ENCODE results near the gene PACS2.
A peak's percentile ranks its signal among the peaks of the same experiment; 100 is the strongest.
"Not testable (repeated sequence)": the region's sequence is repeated elsewhere in the genome, so short reads cannot be mapped to it uniquely, and the experiment has no call there.

The PACS2 gene

DNA sequence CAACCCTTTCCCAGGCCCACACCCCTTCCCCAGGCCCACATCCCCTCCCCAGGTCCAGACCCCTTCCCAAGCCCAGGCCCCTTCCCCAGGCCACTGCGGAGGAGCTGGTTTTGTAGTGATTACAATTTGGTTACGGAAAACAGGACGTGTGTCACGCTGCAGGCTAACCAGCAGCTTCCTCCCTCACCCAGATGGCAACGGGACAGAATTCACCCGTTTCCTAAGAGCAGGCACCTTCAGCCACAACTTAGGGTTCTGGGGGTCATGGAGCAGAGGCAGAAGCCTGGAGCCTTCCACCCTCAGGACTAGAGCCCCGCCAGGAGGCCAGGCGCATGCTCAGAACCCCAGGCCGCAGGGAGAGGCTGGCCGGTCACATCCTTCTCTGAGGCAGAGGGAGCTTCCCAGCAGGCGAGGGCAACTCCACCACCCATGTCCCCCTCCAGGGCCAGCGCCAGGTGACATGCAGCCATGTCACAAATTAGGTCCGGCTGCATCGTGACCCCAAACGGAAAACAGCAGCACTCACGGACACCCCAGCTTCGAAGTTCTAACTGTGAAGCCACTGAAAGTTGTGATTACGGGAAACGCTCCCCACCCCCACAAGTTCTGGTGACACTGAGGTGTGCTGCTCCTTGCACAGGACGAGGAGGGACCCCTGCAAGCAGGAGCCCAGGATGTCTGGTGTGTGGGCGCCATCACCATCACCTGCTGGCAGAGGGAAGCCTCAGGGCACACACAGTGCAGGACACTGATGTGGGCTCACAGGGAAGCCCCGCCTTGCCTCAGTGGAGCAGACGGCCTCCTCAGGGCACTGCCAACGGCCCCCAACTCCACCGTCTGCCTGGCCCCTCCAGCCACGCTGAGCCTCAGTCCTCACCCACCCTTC is 21.5 kb upstream of the PACS2 start:
- Histone ChIP-seq H3K27me3 (replicated peaks) (no peaks in the 10 kb centered on the region), H3K36me3 (replicated peaks) (no peaks in the 10 kb centered on the region), H3K27ac (no peak overlapping the region), H3K4me3 (ENCODE audit: low read depth, low read length) (no peak overlapping the region)
- in situ Hi-C loops (cut with HindIII; ENCODE audit: low pct_ligation_motif_present, low sequenced_read_pairs), result no loop called here
- TF ChIP-seq, protein P1, sequence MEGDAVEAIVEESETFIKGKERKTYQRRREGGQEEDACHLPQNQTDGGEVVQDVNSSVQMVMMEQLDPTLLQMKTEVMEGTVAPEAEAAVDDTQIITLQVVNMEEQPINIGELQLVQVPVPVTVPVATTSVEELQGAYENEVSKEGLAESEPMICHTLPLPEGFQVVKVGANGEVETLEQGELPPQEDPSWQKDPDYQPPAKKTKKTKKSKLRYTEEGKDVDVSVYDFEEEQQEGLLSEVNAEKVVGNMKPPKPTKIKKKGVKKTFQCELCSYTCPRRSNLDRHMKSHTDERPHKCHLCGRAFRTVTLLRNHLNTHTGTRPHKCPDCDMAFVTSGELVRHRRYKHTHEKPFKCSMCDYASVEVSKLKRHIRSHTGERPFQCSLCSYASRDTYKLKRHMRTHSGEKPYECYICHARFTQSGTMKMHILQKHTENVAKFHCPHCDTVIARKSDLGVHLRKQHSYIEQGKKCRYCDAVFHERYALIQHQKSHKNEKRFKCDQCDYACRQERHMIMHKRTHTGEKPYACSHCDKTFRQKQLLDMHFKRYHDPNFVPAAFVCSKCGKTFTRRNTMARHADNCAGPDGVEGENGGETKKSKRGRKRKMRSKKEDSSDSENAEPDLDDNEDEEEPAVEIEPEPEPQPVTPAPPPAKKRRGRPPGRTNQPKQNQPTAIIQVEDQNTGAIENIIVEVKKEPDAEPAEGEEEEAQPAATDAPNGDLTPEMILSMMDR (IDR thresholded peaks at IDR 0.05; ENCODE audit: low read depth, low read length, missing control alignments), result no peak
- DNase-seq, result no peak

DNA sequence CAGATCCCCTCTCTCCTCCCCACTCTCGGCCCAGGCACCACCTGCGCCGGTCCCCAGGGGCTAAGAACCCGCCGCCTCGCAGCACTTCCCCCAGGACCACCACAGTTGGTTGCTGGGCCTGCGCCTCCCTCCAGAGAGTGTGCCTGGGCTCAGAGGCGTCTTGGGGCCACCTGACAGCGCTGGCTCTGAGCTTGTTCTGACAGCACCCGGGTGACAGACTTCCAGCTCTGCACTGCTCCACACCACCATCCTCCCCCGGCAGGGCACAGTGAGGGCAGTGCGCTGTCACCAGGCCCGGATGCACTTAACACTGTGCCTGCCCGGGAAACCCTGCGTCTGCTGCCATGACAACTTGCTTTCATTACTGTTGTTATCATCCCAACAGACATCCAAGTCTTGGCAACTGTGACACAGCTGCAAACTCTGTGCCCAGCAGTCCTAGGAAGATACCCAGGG is 20.4 kb upstream of the PACS2 start:
- Histone ChIP-seq H3K27ac (no peak overlapping the region), H3K27me3 (replicated peaks) (no peaks in the 10 kb centered on the region), H3K4me3 (ENCODE audit: low read depth, low read length) (no peak overlapping the region), H3K36me3 (replicated peaks) (no peaks in the 10 kb centered on the region)
- in situ Hi-C loops (cut with HindIII; ENCODE audit: low pct_ligation_motif_present, low sequenced_read_pairs), result no loop called here
- TF ChIP-seq, protein P1 (IDR thresholded peaks at IDR 0.05; ENCODE audit: low read depth, low read length, missing control alignments), result no peak
- peak; percentile 55 for DNase-seq

DNA sequence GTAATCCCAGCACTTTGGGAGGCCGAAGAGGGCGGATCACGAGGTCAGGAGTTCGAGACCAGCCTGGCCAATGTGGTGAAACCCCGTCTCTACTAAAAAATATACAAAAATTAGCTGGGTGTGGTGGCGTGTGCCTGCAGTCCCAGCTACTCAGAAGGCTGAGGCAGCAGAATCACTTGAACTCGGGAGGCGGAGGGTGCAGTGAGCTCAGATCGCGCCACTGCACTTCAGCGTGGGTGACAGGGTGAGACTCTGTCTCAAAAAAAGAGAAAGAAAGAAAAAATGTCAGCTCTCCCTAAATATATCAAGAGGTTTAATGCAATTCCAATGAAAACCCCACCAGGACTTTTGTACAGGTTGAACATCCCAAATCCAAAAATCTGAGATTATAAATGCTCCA is 17.2 kb upstream of the PACS2 start:
- H3K36me3 ChIP-seq (replicated peaks); H3K27me3 ChIP-seq (replicated peaks); H3K4me3 ChIP-seq (ENCODE audit: low read depth, low read length); H3K27ac ChIP-seq; DNase-seq; in situ Hi-C loops (cut with HindIII; ENCODE audit: low pct_ligation_motif_present, low sequenced_read_pairs): not testable (repeated sequence)

DNA sequence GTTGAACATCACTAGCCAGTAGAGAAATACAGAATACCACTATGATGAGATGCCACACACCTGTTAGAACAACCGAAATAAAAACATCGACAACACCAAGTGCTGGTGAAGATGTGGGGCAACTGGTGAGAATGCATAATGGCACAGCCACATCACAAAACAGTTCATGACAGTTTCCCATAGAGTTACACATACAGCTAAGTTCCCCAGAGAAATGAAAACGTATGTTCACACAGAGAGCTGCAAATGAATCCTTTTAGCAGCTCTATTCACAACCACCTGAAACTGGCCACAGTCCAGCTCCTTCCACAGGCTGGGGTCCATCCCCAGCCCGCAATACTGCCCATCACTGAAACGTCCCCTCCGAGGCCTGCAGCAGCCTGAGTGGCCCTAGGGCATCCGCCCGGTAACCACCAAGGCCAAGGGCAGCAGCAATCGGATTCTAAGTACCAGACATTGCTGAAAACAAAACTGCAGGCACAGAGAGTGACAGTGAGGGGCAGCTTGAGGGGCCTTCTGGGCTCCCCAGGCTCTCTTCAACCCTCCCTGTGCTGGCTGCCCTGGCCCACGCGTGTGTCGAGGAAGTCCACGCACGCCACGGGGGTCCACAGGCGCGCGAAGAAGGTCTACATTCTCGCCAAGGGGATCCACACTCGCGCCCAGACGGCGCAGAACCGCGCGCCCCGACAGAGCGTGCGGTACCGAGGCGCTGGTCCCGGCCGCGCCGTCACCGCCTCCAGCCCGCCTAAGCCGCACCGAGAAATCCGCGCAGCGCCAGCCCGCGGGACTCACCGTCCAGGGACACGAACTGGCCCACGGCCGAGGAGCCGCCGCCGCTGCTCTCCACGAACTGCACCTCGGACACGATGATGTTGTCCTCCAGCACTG is 14.7 kb upstream of the PACS2 start:
- TF ChIP-seq, protein P1 (IDR thresholded peaks at IDR 0.05; ENCODE audit: low read depth, low read length, missing control alignments), result no peak
- DNase-seq, result no peak
- Histone ChIP-seq H3K27me3 (replicated peaks) (no peaks in the 10 kb centered on the region), H3K27ac (peak overlapping the region; percentile 81), H3K36me3 (replicated peaks) (no peaks in the 10 kb centered on the region), H3K4me3 (ENCODE audit: low read depth, low read length) (peak overlapping the region; percentile 82)
- in situ Hi-C loops (cut with HindIII; ENCODE audit: low pct_ligation_motif_present, low sequenced_read_pairs), result no loop called here

DNA sequence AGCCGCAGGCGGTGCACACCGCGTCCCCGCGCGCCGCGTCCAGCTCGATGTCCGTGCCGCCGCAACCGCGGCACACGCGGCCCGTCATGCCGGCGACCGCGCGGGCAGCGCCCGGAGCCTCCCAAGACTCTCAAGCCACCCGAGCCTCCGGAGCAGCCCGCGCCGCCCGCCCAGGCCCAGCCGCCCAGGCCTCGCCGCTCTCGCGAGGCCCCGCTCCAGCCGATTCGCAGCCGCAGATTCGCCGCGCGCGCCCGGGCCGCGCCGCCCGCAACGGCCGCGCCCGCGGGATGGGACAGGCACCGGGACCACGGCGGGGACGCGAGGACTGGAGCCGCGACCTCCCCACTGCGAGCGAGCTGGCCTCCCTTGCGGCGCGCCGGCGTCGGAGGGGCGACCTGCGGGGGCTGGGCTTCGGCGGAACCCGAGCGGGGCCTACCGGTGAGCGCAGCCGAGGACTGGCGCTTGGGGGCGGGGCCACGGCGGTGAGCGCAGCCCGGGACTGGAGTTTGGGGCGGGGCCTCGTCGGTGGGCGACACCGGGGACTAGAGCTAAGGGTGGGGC is 13.9 kb upstream of the PACS2 start, which contains the start of gene BRF1:
Gene BRF1, minus strand, starts transcription at position 460 of the 561 bp plus-strand sequence. Its CDS starts 372 bp downstream, at position 88.
- TF ChIP-seq, protein P1 (IDR thresholded peaks at IDR 0.05; ENCODE audit: low read depth, low read length, missing control alignments), result no peak
- H3K27me3 ChIP-seq (replicated peaks), result no peaks in the 10 kb centered on the region
- H3K4me3 ChIP-seq (ENCODE audit: low read depth, low read length), result peak within 1 kb of the TSS; percentile 82
- peak; percentile 79 for DNase-seq
- H3K27ac ChIP-seq, result peak within 1 kb of the TSS; percentile 81
- in situ Hi-C loops (cut with HindIII; ENCODE audit: low pct_ligation_motif_present, low sequenced_read_pairs), result no loop called here
- no peaks in the 10 kb centered on the region for H3K36me3 ChIP-seq (replicated peaks)

Measured in brain microvascular endothelial cell (primary cell).